Glomerular visceral epithelial cell (primary cell): ENCODE results near the gene RGL1.

Experiments
- DNase-seq: peaks from one replicate; pipeline ENCODE4 v3.0.0-alpha.2; 2016; ENCODE audit errors: extremely low spot score

Gene RGL1

GRCh38 chr1:183821889-183822611 lies 17.1 kb downstream of the RGL1 start:
- DNase-seq, result no peak

GRCh38 chr1:183824291-183824690 lies 19.4 kb downstream of the RGL1 start:
- no peak for DNase-seq

- DNase-seq, result no peak
These were observed 22.9 kb downstream of the RGL1 start for GRCh38 chr1:183827801-183828200.

GRCh38 chr1:183830389-183830788 lies 25.5 kb downstream of the RGL1 start:
- DNase-seq, result no peak

- no peak for DNase-seq
These were observed 26.4 kb downstream of the RGL1 start for GRCh38 chr1:183831311-183831710.

- no peak for DNase-seq
These were observed 27.5 kb downstream of the RGL1 start for GRCh38 chr1:183832459-183832858.

- DNase-seq, result no peak
These were observed 29.6 kb downstream of the RGL1 start for GRCh38 chr1:183834568-183834967.

- no peak for DNase-seq
These were observed 31.7 kb downstream of the RGL1 start for GRCh38 chr1:183836598-183836997.

GRCh38 chr1:183837062-183837461 lies 32.1 kb downstream of the RGL1 start:
- no peak for DNase-seq

GRCh38 chr1:183838221-183838620 lies 33.3 kb downstream of the RGL1 start:
- no peak for DNase-seq

- peak; percentile 27 for DNase-seq
These were observed 35.2 kb downstream of the RGL1 start for GRCh38 chr1:183840140-183840539.

GRCh38 chr1:183841550-183841949 lies 36.6 kb downstream of the RGL1 start:
- DNase-seq, result no peak

- DNase-seq, result peak; percentile 74
These were observed 37.3 kb downstream of the RGL1 start for GRCh38 chr1:183841950-183842794.

GRCh38 chr1:183842795-183843144 lies 37.9 kb downstream of the RGL1 start:
- no peak for DNase-seq

GRCh38 chr1:183844806-183845205 lies 39.9 kb downstream of the RGL1 start:
- DNase-seq, result no peak

GRCh38 chr1:183845681-183846080 lies 40.8 kb downstream of the RGL1 start:
- no peak for DNase-seq

- DNase-seq, result no peak
These were observed 42.7 kb downstream of the RGL1 start for GRCh38 chr1:183847641-183848040.

GRCh38 chr1:183850852-183851251 lies 45.9 kb downstream of the RGL1 start:
- DNase-seq, result no peak

- DNase-seq, result no peak
These were observed 54.2 kb downstream of the RGL1 start for GRCh38 chr1:183859119-183859518.

GRCh38 chr1:183859831-183860230 lies 54.9 kb downstream of the RGL1 start:
- DNase-seq, result no peak

GRCh38 chr1:183862967-183863366 lies 58.0 kb downstream of the RGL1 start:
- no peak for DNase-seq

- no peak for DNase-seq
These were observed 58.9 kb downstream of the RGL1 start for GRCh38 chr1:183863852-183864251.

GRCh38 chr1:183864611-183865010 lies 59.7 kb downstream of the RGL1 start:
- no peak for DNase-seq
